ENCODE measurements around the gene RNF150. TPM values are rescaled to one million over a fixed set of nuclear protein-coding genes. Genes with fewer than 3 reads are reported as not detected.

The RNF150 gene
- total RNA-seq, 1 experiment from 2014 or later, result 0.14 TPM

DNA sequence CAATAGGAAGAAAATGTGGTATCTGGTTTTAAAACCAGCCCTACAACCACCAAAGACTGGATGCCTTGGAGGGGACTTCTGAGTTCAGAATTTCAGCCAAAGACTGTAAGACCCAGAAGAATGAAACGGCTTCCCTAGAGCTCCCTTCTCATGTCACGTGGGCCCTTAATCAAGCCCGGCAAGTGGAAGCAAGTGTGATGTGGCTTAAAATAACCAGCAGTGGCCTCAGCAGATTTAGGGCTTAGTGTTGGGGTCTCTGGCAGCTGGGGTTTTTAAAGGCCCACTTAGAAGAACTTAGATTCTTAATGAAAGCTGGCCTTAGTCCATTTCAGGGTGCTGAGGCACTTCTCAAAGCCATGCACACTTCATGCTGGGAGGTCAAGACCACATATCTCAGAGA is 265.9 kb downstream of the RNF150 start:
- H3K27ac Mint-ChIP-seq (ENCODE audit: unreplicated experiment), result no peak overlapping the region
- H3K4me1 Mint-ChIP-seq (ENCODE audit: low read depth, unreplicated experiment), result peaks cover 8% of the 10 kb centered on the region
- peaks cover 13% of the 10 kb centered on the region for H3K27me3 Mint-ChIP-seq (ENCODE audit: insufficient read depth, unreplicated experiment)
- no peak for DNase-seq
- no TSS peak for BruUV-seq (replicated peaks)
- H3K4me3 Mint-ChIP-seq (ENCODE audit: unreplicated experiment), result no peak overlapping the region
- Histone ChIP-seq H3K27me3 (replicated peaks; ENCODE audit: control insufficient read depth, insufficient read depth, low read length) (no peaks in the 10 kb centered on the region), H3K9me3 (no peaks in the 10 kb centered on the region), H3K36me3 (ENCODE audit: control insufficient read depth, insufficient read depth, low read length) (no peaks in the 10 kb centered on the region), H3K4me1 (peaks cover 7% of the 10 kb centered on the region; the same call in 1 of the 2 replicates), H3K4me3 (ENCODE audit: low read depth, low read length) (no peak overlapping the region)
- intact Hi-C loops (cut with micrococcal nuclease; ENCODE audit: unreplicated experiment), result no loop called here
- H3K9me3 Mint-ChIP-seq (ENCODE audit: unreplicated experiment), result no peaks in the 10 kb centered on the region
- ChIA-PET CTCF (no interaction called here), POLR2A (no interaction called here)
- TF ChIP-seq, protein P1, sequence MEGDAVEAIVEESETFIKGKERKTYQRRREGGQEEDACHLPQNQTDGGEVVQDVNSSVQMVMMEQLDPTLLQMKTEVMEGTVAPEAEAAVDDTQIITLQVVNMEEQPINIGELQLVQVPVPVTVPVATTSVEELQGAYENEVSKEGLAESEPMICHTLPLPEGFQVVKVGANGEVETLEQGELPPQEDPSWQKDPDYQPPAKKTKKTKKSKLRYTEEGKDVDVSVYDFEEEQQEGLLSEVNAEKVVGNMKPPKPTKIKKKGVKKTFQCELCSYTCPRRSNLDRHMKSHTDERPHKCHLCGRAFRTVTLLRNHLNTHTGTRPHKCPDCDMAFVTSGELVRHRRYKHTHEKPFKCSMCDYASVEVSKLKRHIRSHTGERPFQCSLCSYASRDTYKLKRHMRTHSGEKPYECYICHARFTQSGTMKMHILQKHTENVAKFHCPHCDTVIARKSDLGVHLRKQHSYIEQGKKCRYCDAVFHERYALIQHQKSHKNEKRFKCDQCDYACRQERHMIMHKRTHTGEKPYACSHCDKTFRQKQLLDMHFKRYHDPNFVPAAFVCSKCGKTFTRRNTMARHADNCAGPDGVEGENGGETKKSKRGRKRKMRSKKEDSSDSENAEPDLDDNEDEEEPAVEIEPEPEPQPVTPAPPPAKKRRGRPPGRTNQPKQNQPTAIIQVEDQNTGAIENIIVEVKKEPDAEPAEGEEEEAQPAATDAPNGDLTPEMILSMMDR (IDR thresholded peaks at IDR 0.05; ENCODE audit: insufficient read depth in 1 of 2, low read depth in 1 of 2, low read length in 1 of 2, severe bottlenecking in 1 of 2, unreplicated experiment in 1 of 2), result no peak
- no peaks in the 10 kb centered on the region for H3K36me3 Mint-ChIP-seq (ENCODE audit: insufficient read depth, unreplicated experiment)

DNA sequence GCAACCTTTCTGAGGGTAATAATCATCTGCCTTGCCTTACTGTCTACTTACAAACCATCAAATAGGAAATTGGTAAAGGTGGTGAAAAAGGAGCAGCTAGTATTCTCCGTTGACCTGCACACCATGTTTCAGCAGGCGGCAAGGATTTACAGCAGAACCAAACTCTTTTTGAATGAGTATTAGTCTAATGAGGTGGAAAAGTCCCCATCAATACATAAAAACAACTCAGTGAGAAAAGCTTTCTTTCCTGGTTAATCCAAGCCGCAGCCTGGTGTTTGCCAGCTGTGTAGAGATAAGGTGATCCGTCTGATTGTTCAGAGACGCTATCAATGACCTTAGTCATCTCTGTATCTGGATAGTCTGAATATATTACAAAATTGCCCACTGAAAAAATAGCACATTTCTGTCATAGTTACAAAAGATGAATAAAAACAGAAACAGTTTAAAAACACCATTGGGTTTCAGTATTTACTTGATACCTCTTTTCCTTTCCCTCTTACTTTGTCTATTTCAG is 266.7 kb downstream of the RNF150 start:
- H3K36me3 ChIP-seq (ENCODE audit: control insufficient read depth, insufficient read depth, low read length), result no peaks in the 10 kb centered on the region
- no TSS peak for BruUV-seq (replicated peaks)
- Mint-ChIP-seq H3K4me3 (ENCODE audit: unreplicated experiment) (no peak overlapping the region), H3K4me1 (ENCODE audit: low read depth, unreplicated experiment) (peaks cover 12% of the 10 kb centered on the region), H3K36me3 (ENCODE audit: insufficient read depth, unreplicated experiment) (no peaks in the 10 kb centered on the region), H3K9me3 (ENCODE audit: unreplicated experiment) (no peaks in the 10 kb centered on the region), H3K27ac (ENCODE audit: unreplicated experiment) (no peak overlapping the region), H3K27me3 (ENCODE audit: insufficient read depth, unreplicated experiment) (peaks cover 13% of the 10 kb centered on the region)
- POLR2A ChIA-PET, result no interaction called here
- intact Hi-C loops (cut with micrococcal nuclease; ENCODE audit: unreplicated experiment), result no loop called here
- TF ChIP-seq, protein P1 (IDR thresholded peaks at IDR 0.05; ENCODE audit: insufficient read depth in 1 of 2, low read depth in 1 of 2, low read length in 1 of 2, severe bottlenecking in 1 of 2, unreplicated experiment in 1 of 2), result no peak
- CTCF ChIA-PET, result interaction anchor here (0.8 to 1.2 kb wide), 2 partner anchors 15 to 267 kb away, joined by 3 read pairs; partner anchors contain the start of gene RNF150
- no peak overlapping the region for H3K4me3 ChIP-seq (ENCODE audit: low read depth, low read length)
- DNase-seq, result no peak
- no peaks in the 10 kb centered on the region for H3K9me3 ChIP-seq
- peaks cover 7% of the 10 kb centered on the region; the same call in 1 of the 2 replicates for H3K4me1 ChIP-seq
- no peaks in the 10 kb centered on the region for H3K27me3 ChIP-seq (replicated peaks; ENCODE audit: control insufficient read depth, insufficient read depth, low read length)

DNA sequence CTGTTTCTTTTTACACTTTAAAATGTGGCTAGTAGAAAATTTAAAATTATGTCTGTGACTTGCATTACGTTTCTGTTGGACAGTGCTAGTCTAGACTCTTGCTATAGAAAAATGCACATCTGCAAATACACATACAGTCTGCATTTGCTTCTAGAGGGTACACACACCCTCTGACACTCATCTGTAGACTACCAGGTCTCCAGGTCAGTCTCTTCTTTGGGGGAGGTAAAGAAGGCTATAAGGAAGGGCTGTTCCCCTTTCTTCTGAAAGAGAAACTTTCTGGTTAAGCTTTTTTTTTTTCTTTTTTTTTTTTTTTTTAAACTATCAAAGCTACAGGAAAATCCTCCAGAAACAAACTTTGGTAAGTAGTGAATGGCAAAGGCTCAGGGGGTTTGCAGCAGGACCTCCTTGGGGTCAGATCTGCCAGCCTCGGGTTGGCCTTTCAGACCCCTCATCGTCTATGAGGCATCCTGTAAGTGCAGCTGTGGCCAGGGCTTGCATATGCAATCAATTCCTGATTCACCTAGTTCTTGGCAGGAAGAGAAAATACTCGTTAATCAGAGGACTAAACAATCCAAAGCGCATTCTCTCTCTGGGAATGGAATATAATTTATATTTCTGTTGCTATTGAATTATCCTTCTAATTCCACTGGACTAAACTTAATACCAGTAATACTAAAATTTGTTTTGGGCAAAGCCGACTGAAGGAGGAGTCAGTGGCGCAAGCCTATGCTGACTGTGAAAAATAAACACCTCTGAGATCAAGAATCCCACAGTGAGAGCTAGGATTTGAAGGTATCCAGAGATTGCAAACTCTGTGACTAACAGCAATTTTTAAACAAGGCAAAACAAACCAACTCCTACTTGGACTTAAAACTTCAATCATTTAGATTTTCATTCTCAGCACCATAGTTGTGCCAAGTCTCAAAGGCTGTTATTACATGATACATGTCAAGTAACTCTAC is 267.7 kb downstream of the RNF150 start:
- Mint-ChIP-seq H3K4me3 (ENCODE audit: unreplicated experiment) (no peak overlapping the region), H3K4me1 (ENCODE audit: low read depth, unreplicated experiment) (peaks cover 12% of the 10 kb centered on the region), H3K36me3 (ENCODE audit: insufficient read depth, unreplicated experiment) (no peaks in the 10 kb centered on the region), H3K27ac (ENCODE audit: unreplicated experiment) (no peak overlapping the region), H3K9me3 (ENCODE audit: unreplicated experiment) (no peaks in the 10 kb centered on the region), H3K27me3 (ENCODE audit: insufficient read depth, unreplicated experiment) (peaks cover 13% of the 10 kb centered on the region)
- TF ChIP-seq, protein P1 (IDR thresholded peaks at IDR 0.05; ENCODE audit: insufficient read depth in 1 of 2, low read depth in 1 of 2, low read length in 1 of 2, severe bottlenecking in 1 of 2, unreplicated experiment in 1 of 2), result no peak
- ChIA-PET POLR2A (interaction anchor here (0.6 kb wide), 1 partner anchor 22 kb away, joined by 8 read pairs; no protein-coding TSS in a partner anchor), CTCF (interaction anchor here (0.6 to 1.2 kb wide), 2 partner anchors 14 to 237 kb away, joined by 3 read pairs; no protein-coding TSS in a partner anchor)
- Histone ChIP-seq H3K4me3 (ENCODE audit: low read depth, low read length) (no peak overlapping the region), H3K27me3 (replicated peaks; ENCODE audit: control insufficient read depth, insufficient read depth, low read length) (no peaks in the 10 kb centered on the region), H3K4me1 (peaks cover 7% of the 10 kb centered on the region; the same call in 1 of the 2 replicates), H3K9me3 (no peaks in the 10 kb centered on the region), H3K36me3 (ENCODE audit: control insufficient read depth, insufficient read depth, low read length) (no peaks in the 10 kb centered on the region)
- BruUV-seq (replicated peaks), result no TSS peak
- no peak for DNase-seq
- intact Hi-C loops (cut with micrococcal nuclease; ENCODE audit: unreplicated experiment), result no loop called here

Measured in Caco-2 (cell line).